Measurements from ENCODE around the gene SLC5A6. TPM values are rescaled to one million over a fixed set of nuclear protein-coding genes. Genes with fewer than 3 reads are reported as not detected.

The SLC5A6 gene
- total RNA-seq, 1 experiment from 2014 or later: 49.0 TPM

- Histone ChIP-seq H3K36me3 (ENCODE audit: low read depth) (peaks cover 3% of the 10 kb centered on the region; the same call in 1 of the 2 replicates), H4K20me1 (ENCODE audit: insufficient read depth) (no peaks in the 10 kb centered on the region), H3K4me3 (no peak overlapping the region), H3K9me2 (ENCODE audit: insufficient read depth) (no peaks in the 10 kb centered on the region), H3K27ac (no peak overlapping the region), H3K79me2 (ENCODE audit: low read depth) (no peaks in the 10 kb centered on the region), H3K4me1 (replicated peaks; ENCODE audit: insufficient read depth) (no peaks in the 10 kb centered on the region), H3K9me3 (ENCODE audit: insufficient read depth, low read depth) (no peaks in the 10 kb centered on the region), H2AFZ (no peak overlapping the region), H3K27me3 (ENCODE audit: insufficient read depth, low read depth) (no peaks in the 10 kb centered on the region), H3K4me2 (no peak overlapping the region), H3F3A (ENCODE audit: insufficient read depth, low read depth) (peaks cover 4% of the 10 kb centered on the region; the same call in 1 of the 2 replicates)
- TF ChIP-seq CTCF (conservative IDR thresholded peaks at IDR 0.05) (no peak), EZH2 (IDR thresholded peaks at IDR 0.05; ENCODE audit: low read depth) (no peak)
- no TSS peak for BruUV-seq (replicated peaks)
- intact Hi-C loops (cut with micrococcal nuclease; ENCODE audit: unreplicated experiment): no loop called here
- ChIA-PET POLR2A (ENCODE audit: unreplicated experiment) (no interaction called here), CTCF (interaction anchor here (0.6 to 0.7 kb wide), 2 partner anchors 61 to 154 kb away, joined by 4 to 26 read pairs; no protein-coding TSS in a partner anchor)
- no peak for DNase-seq
These were observed 29.9 kb upstream of the SLC5A6 start for GRCh38 chr2:27241761-27242613.

GRCh38 chr2:27240406-27240805, 28.3 kb upstream of the SLC5A6 start:
- no peaks in the 10 kb centered on the region for H3K9me3 ChIP-seq (ENCODE audit: insufficient read depth, low read depth)
- no peak overlapping the region for H3K27ac ChIP-seq
- no peaks in the 10 kb centered on the region for H3K9me2 ChIP-seq (ENCODE audit: insufficient read depth)
- TF ChIP-seq CTCF (conservative IDR thresholded peaks at IDR 0.05) (no peak), EZH2 (IDR thresholded peaks at IDR 0.05; ENCODE audit: low read depth) (no peak)
- no peaks in the 10 kb centered on the region for H3K4me1 ChIP-seq (replicated peaks; ENCODE audit: insufficient read depth)
- no peak overlapping the region for H2AFZ ChIP-seq
- H3K79me2 ChIP-seq (ENCODE audit: low read depth): no peaks in the 10 kb centered on the region
- BruUV-seq (replicated peaks): no TSS peak
- no peak for DNase-seq
- no peaks in the 10 kb centered on the region for H4K20me1 ChIP-seq (ENCODE audit: insufficient read depth)
- no peak overlapping the region for H3K4me2 ChIP-seq
- intact Hi-C loops (cut with micrococcal nuclease; ENCODE audit: unreplicated experiment): no loop called here
- H3K27me3 ChIP-seq (ENCODE audit: insufficient read depth, low read depth): no peaks in the 10 kb centered on the region
- no peak overlapping the region for H3K4me3 ChIP-seq
- ChIA-PET POLR2A (ENCODE audit: unreplicated experiment) (no interaction called here), CTCF (no interaction called here)
- H3F3A ChIP-seq (ENCODE audit: insufficient read depth, low read depth): peaks cover under 1% of the 10 kb centered on the region; the same call in 1 of the 2 replicates
- H3K36me3 ChIP-seq (ENCODE audit: low read depth): peaks cover 3% of the 10 kb centered on the region; the same call in 1 of the 2 replicates

GRCh38 chr2:27238976-27239375, 26.9 kb upstream of the SLC5A6 start:
- Histone ChIP-seq H3K79me2 (ENCODE audit: low read depth) (no peaks in the 10 kb centered on the region), H4K20me1 (ENCODE audit: insufficient read depth) (no peaks in the 10 kb centered on the region), H3K27ac (no peak overlapping the region), H3K27me3 (ENCODE audit: insufficient read depth, low read depth) (no peaks in the 10 kb centered on the region), H3K4me3 (no peak overlapping the region), H3K36me3 (ENCODE audit: low read depth) (peaks cover 12% of the 10 kb centered on the region), H2AFZ (no peak overlapping the region), H3K9me2 (ENCODE audit: insufficient read depth) (no peaks in the 10 kb centered on the region), H3K9me3 (ENCODE audit: insufficient read depth, low read depth) (no peaks in the 10 kb centered on the region), H3K4me1 (replicated peaks; ENCODE audit: insufficient read depth) (no peaks in the 10 kb centered on the region), H3K4me2 (no peak overlapping the region), H3F3A (ENCODE audit: insufficient read depth, low read depth) (no peaks in the 10 kb centered on the region; the same call in 1 of the 2 replicates)
- intact Hi-C loops (cut with micrococcal nuclease; ENCODE audit: unreplicated experiment): no loop called here
- POLR2A ChIA-PET (ENCODE audit: unreplicated experiment): no interaction called here
- CTCF ChIA-PET: no interaction called here
- no TSS peak for BruUV-seq (replicated peaks)
- TF ChIP-seq EZH2 (IDR thresholded peaks at IDR 0.05; ENCODE audit: low read depth): no peak
- no peak for TF ChIP-seq CTCF (conservative IDR thresholded peaks at IDR 0.05)
- no peak for DNase-seq
